HCT116 (cell line): ENCODE results near the gene ATP2A3. TPM values are rescaled to one million over a fixed set of nuclear protein-coding genes. Genes with fewer than 3 reads are reported as not detected.

ENCODE experiments used
- ATAC-seq: fragments of 200-7000 bp; cut with Tn5 transposase; 2 replicates; pipeline ENCODE4 v1.9.1; 2020; ENCODE audit warnings: mild to moderate bottlenecking, moderate library complexity
- BruUV-seq: library from RNA; stranded (reverse); fragments of 400-500 nt; replicated peaks from 2 replicates; lab custom pipeline; 2021; lab: Mats Ljungman, UMichigan
- CTCF ChIA-PET: fragments of 300-600 bp; sonication (Branson Sonifier 250); formaldehyde crosslinking; loops from one replicate; lab custom pipeline; 2021; ENCODE audit warnings: antibody characterized with exemption; lab: Charles Lee
- POLR2A ChIA-PET: fragments of 300-600, 350-600 bp; sonication (Branson Sonifier 250); formaldehyde crosslinking; loops from one replicate; lab custom pipeline; 2021; ENCODE audit warnings: antibody characterized with exemption; lab: Charles Lee
- RAD21 ChIA-PET, 2 experiments: fragments of 300-600 bp; sonication (Branson Sonifier 250); formaldehyde crosslinking; loops; one replicate each; lab custom pipeline; 2023; ENCODE audit warnings: low total read pairs in 2 of 2; ENCODE audit not compliant: uncharacterized antibody in 2 of 2, unreplicated experiment in 2 of 2, low non-redundant PET in 1 of 2; lab: Charles Lee
- DNase-seq: peaks from one replicate; pipeline ENCODE4 v3.0.0-alpha.2; 2010; ENCODE audit warnings: low read depth, low spot score
- H2AFZ ChIP-seq: fragments of 200-600 bp; shearing (Covaris generic), sonication (generic); 2 replicates; pipeline ENCODE4 v1.6.1; 2017; ENCODE audit warnings: low read depth, mixed run types, mixed read lengths, antibody characterized with exemption, low read length; ENCODE audit not compliant: poor library complexity, severe bottlenecking
- H3K27ac ChIP-seq: 2 replicates; pipeline ENCODE4 v1.5.1; 2012; ENCODE audit warnings: low read depth, low read length
- H3K27me3 ChIP-seq: fragments of 200-600 bp; sonication (generic); 2 replicates; pipeline ENCODE4 v1.6.1; 2016; ENCODE audit warnings: mixed run types, low read length, mixed read lengths; ENCODE audit not compliant: insufficient read depth
- H3K36me3 ChIP-seq, 2 experiments: fragments of 200-500 bp in 1 of 2; fragments of 200-600 bp in 1 of 2; sonication (Bioruptor generic) in 1 of 2; sonication (generic) in 1 of 2; 2 replicates each; pipeline versions ENCODE4 v1.5.1 to v1.6.1; 2014 to 2016; ENCODE audit warnings: low read length in 2 of 2, inconsistent platforms in 1 of 2, mixed read lengths in 1 of 2, mixed run types in 1 of 2; ENCODE audit not compliant: insufficient read depth in 2 of 2, control insufficient read depth in 1 of 2
- H3K4me1 ChIP-seq, 2 experiments: fragments of 200-600 bp in 1 of 2; sonication (generic) in 1 of 2; 2 replicates each; pipeline versions ENCODE4 v1.5.1 to v1.6.1; 2012 to 2017; ENCODE audit warnings: low read length in 2 of 2, inconsistent platforms in 1 of 2, mild to moderate bottlenecking in 1 of 2, mixed read lengths in 1 of 2, mixed run types in 1 of 2, moderate library complexity in 1 of 2; ENCODE audit not compliant: insufficient read depth in 2 of 2, control insufficient read depth in 1 of 2
- H3K4me2 ChIP-seq: fragments of 200-600 bp; sonication (generic); 2 replicates; pipeline ENCODE4 v1.6.1; 2017; ENCODE audit warnings: mixed run types, low read length, mixed read lengths
- H3K4me3 ChIP-seq, 2 experiments: fragments of 200-600 bp in 1 of 2; sonication (generic) in 1 of 2; replicated peaks in 1 of 2; 2 replicates each; pipeline ENCODE4 v1.5.1; 2011 to 2016; ENCODE audit warnings: low read length in 2 of 2, control low read depth in 1 of 2, low read depth in 1 of 2, mild to moderate bottlenecking in 1 of 2, mixed read lengths in 1 of 2, mixed run types in 1 of 2
- H3K79me2 ChIP-seq: fragments of 200-600 bp; sonication (generic); 2 replicates; pipeline ENCODE4 v1.6.1; 2017; ENCODE audit warnings: mild to moderate bottlenecking, mixed run types, low read length, moderate library complexity, mixed read lengths; ENCODE audit not compliant: insufficient read depth
- H3K9ac ChIP-seq: fragments of 200-600 bp; sonication (generic); 2 replicates; pipeline ENCODE4 v1.6.1; 2016; ENCODE audit warnings: low read length, mixed read lengths
- H3K9me2 ChIP-seq: fragments of 200-600 bp; sonication (generic), shearing (Covaris generic); 2 replicates; pipeline ENCODE4 v1.6.1; 2017; ENCODE audit warnings: mixed run types, mild to moderate bottlenecking, moderate library complexity; ENCODE audit not compliant: insufficient read depth
- H3K9me3 ChIP-seq, 2 experiments: fragments of 200-500 bp in 1 of 2; fragments of 200-600 bp in 1 of 2; sonication (Bioruptor generic) in 1 of 2; sonication (generic) in 1 of 2; 2 replicates each; pipeline ENCODE4 v1.6.1; 2014 to 2017; ENCODE audit warnings: low read length in 2 of 2, mixed read lengths in 2 of 2, inconsistent platforms in 1 of 2, low read depth in 1 of 2, mild to moderate bottlenecking in 1 of 2, mixed run types in 1 of 2, moderate library complexity in 1 of 2; ENCODE audit not compliant: control insufficient read depth in 1 of 2, insufficient read depth in 1 of 2
- H4K20me1 ChIP-seq: fragments of 200-600 bp; sonication (generic), shearing (Covaris generic); 2 replicates; pipeline ENCODE4 v1.6.1; 2017; ENCODE audit warnings: mixed run types, mild to moderate bottlenecking, moderate library complexity; ENCODE audit not compliant: insufficient read depth
- ATF3 ChIP-seq: IDR thresholded peaks from 2 replicates; pipeline ENCODE4 v1.6.1; 2012
- CTCF ChIP-seq, 3 experiments: fragments of 200-600 bp in 1 of 3; sonication (generic) in 1 of 3; IDR thresholded peaks in 2 of 3; conservative IDR thresholded peaks in 1 of 3; 2 replicates each; pipeline ENCODE4 v1.5.1; 2012 to 2017; ENCODE audit warnings: low read depth in 2 of 3, low read length in 2 of 3, antibody characterized with exemption in 1 of 3, borderline replicate concordance in 1 of 3, control low read depth in 1 of 3, mild to moderate bottlenecking in 1 of 3, mixed read lengths in 1 of 3, mixed run types in 1 of 3, moderate library complexity in 1 of 3; ENCODE audit not compliant: insufficient read depth in 1 of 3
- JUND ChIP-seq: IDR thresholded peaks from 2 replicates; pipeline ENCODE4 v1.6.1; 2012
- RAD21 ChIP-seq: IDR thresholded peaks from 2 replicates; pipeline ENCODE4 v1.6.1; 2012; ENCODE audit warnings: low read depth, mild to moderate bottlenecking
- REST ChIP-seq: IDR thresholded peaks from 2 replicates; pipeline ENCODE4 v1.6.1; 2012; ENCODE audit warnings: low read depth
- SIN3A ChIP-seq: IDR thresholded peaks from 2 replicates; pipeline ENCODE4 v1.6.1; 2012; ENCODE audit warnings: low read depth
- SRF ChIP-seq: IDR thresholded peaks from 2 replicates; pipeline ENCODE4 v1.6.1; 2012; ENCODE audit warnings: low read depth
- intact Hi-C: fragments of 100-400 bp; cut with micrococcal nuclease; formaldehyde crosslinking; loops from 2 replicates; pipeline ENCODE4 v1.10.0; 2022
- total RNA-seq: library from RNA; stranded (reverse); gene quantifications from one replicate; pipeline ENCODE4 v1.2.1, GENCODE V29; 2021; ENCODE audit not compliant: unreplicated experiment

The ATP2A3 gene
- total RNA-seq, 1 experiment from 2014 or later, result 23.1 TPM

GRCh38 chr17:3895354-3895753, 68.9 kb downstream of the ATP2A3 start (continued):
- no peak for TF ChIP-seq REST
- TF ChIP-seq CTCF (IDR thresholded peaks at IDR 0.05 in 2 of 3, conservative IDR thresholded peaks at IDR 0.05 in 1 of 3; ENCODE audit: borderline replicate concordance in 1 of 3, insufficient read depth in 1 of 3, low read depth in 2 of 3, low read length in 2 of 3), result no peak
- TF ChIP-seq ATF3, result no peak

- Histone ChIP-seq H3K4me1 (peaks cover 34 to 47% of the 10 kb centered on the region in 2 experiments), H3K9ac (no peak overlapping the region), H3K27me3 (no peaks in the 10 kb centered on the region), H3K36me3 (no peaks in the 10 kb centered on the region), H3K27ac (no peak overlapping the region), H4K20me1 (no peaks in the 10 kb centered on the region), H3K4me2 (no peak overlapping the region), H3K79me2 (no peaks in the 10 kb centered on the region; the same call in 1 of the 2 replicates), H3K9me2 (no peaks in the 10 kb centered on the region), H2AFZ (no peak overlapping the region), H3K4me3 (no peak overlapping the region), H3K9me3 (no peaks in the 10 kb centered on the region)
- ChIA-PET CTCF (interaction anchor here (0.7 to 1.8 kb wide), 4 partner anchors 11 to 440 kb away, joined by 3 to 8 read pairs (median 6); no protein-coding TSS in a partner anchor), POLR2A (no interaction called here), RAD21 (no interaction called here)
- ATAC-seq, result no peak
- intact Hi-C loops, result no loop called here
- TF ChIP-seq JUND (no peak), RAD21 (no peak), CTCF (IDR thresholded peaks at IDR 0.05 in 2 of 3, conservative IDR thresholded peaks at IDR 0.05 in 1 of 3; ENCODE audit: borderline replicate concordance in 1 of 3, insufficient read depth in 1 of 3, low read depth in 2 of 3, low read length in 2 of 3) (no peak), SRF (no peak), REST (no peak), SIN3A (no peak)
- DNase-seq, result no peak
- BruUV-seq, result no TSS peak
Measured at GRCh38 chr17:3894911-3895343, 69.3 kb downstream of the ATP2A3 start.
